Breast epithelium (tissue), 4 donors: ENCODE results near the gene COL15A1. TPM values are rescaled to one million over a fixed set of nuclear protein-coding genes. Genes with fewer than 3 reads are reported as not detected.

Experiments
- DNase-seq, 2 donors: peaks; one replicate each; pipeline ENCODE4 v3.0.0-alpha.2; 2019; ENCODE audit warnings: low spot score in 2 of 2
- H3K27ac ChIP-seq, 2 donors: fragments of 200-600 bp; sonication (generic) in 1 of 2; one replicate each; pipeline ENCODE4 v1.5.1; 2016 to 2019; ENCODE audit warnings: mild to moderate bottlenecking in 1 of 2
- H3K27me3 ChIP-seq, 2 donors: fragments of 200-600 bp; sonication (generic) in 1 of 2; one replicate each; pipeline versions ENCODE4 v1.5.1 to v1.6.0; 2017 to 2019; ENCODE audit warnings: control low read depth in 1 of 2, mild to moderate bottlenecking in 1 of 2
- H3K36me3 ChIP-seq: fragments of 200-600 bp; one replicate; pipeline ENCODE4 v1.5.1; 2019
- H3K4me1 ChIP-seq, 2 donors: fragments of 200-600 bp; sonication (generic); one replicate each; pipeline ENCODE4 v1.5.1; 2016 to 2019; ENCODE audit warnings: control low read depth in 1 of 2
- H3K4me3 ChIP-seq, 3 donors: fragments of 200-600 bp; sonication (generic); 1 replicate in 2 of 3; 2 replicates in 1 of 3; pipeline ENCODE4 v1.5.1; 2016 to 2019; ENCODE audit warnings: mild to moderate bottlenecking in 3 of 3, moderate library complexity in 2 of 3
- H3K9me3 ChIP-seq, 2 donors: fragments of 200-600 bp; sonication (generic) in 1 of 2; one replicate each; pipeline ENCODE4 v1.5.1; 2016 to 2019; ENCODE audit warnings: control low read depth in 1 of 2
- CTCF ChIP-seq, 3 donors: fragments of 450-650 bp; IDR thresholded peaks; one replicate each; pipeline ENCODE4 v1.5.1; 2016 to 2017; ENCODE audit warnings: antibody characterized with exemption in 3 of 3, mild to moderate bottlenecking in 3 of 3, moderate library complexity in 3 of 3
- POLR2A ChIP-seq: fragments of 450-650 bp; IDR thresholded peaks from one replicate; pipeline ENCODE4 v1.6.1; 2016; ENCODE audit warnings: antibody characterized with exemption, mild to moderate bottlenecking, moderate library complexity
- POLR2AphosphoS5 ChIP-seq, 3 donors: sonication (generic); formaldehyde crosslinking; IDR thresholded peaks; one replicate each; pipeline ENCODE4 v1.6.1; 2017; ENCODE audit warnings: antibody characterized with exemption in 3 of 3
- intact Hi-C: fragments of 100-400 bp; cut with DNase I; formaldehyde crosslinking; loops from one replicate; pipeline ENCODE4 v1.15.1; 2023; ENCODE audit warnings: low total_unique reads
- total RNA-seq, 3 donors: library from RNA; depleted of rRNA; stranded (reverse); fragments of >200 nt; gene quantifications; one replicate each; pipeline ENCODE4 v1.1.0, GENCODE V29; 2016

The COL15A1 gene
- total RNA-seq, 3 donors from 2014 or later: 13.9 to 47.8 (median 32.4) TPM

- H3K9me3 ChIP-seq: no peaks in the 10 kb centered on the region
- H3K36me3 ChIP-seq: no peaks in the 10 kb centered on the region
- intact Hi-C loops: no loop called here
- H3K27ac ChIP-seq: no peak overlapping the region
- peak in 1 of 2 donors; percentile 39 for DNase-seq
- no peak overlapping the region for H3K4me3 ChIP-seq
- TF ChIP-seq CTCF (IDR thresholded peaks at IDR 0.05) (no peak), POLR2A (no peak), POLR2AphosphoS5 (IDR thresholded peaks at IDR 0.05) (no peak)
- H3K27me3 ChIP-seq: no peaks in the 10 kb centered on the region
- no peaks in the 10 kb centered on the region for H3K4me1 ChIP-seq
Observed at GRCh38 chr9:99054581-99054980, 110.9 kb downstream of the COL15A1 start.

- no peak for DNase-seq
- H3K27ac ChIP-seq: no peak overlapping the region
- H3K27me3 ChIP-seq: no peaks in the 10 kb centered on the region
- no peaks in the 10 kb centered on the region for H3K36me3 ChIP-seq
- no peaks in the 10 kb centered on the region for H3K9me3 ChIP-seq
- H3K4me3 ChIP-seq: no peak overlapping the region
- no peaks in the 10 kb centered on the region for H3K4me1 ChIP-seq
- intact Hi-C loops: no loop called here
- TF ChIP-seq CTCF (IDR thresholded peaks at IDR 0.05) (no peak), POLR2A (no peak), POLR2AphosphoS5 (IDR thresholded peaks at IDR 0.05) (no peak)
Observed at GRCh38 chr9:99055384-99055783, 111.7 kb downstream of the COL15A1 start.

- Histone ChIP-seq H3K36me3 (no peaks in the 10 kb centered on the region), H3K27ac (no peak overlapping the region), H3K4me3 (no peak overlapping the region), H3K27me3 (no peaks in the 10 kb centered on the region), H3K9me3 (no peaks in the 10 kb centered on the region), H3K4me1 (no peaks in the 10 kb centered on the region)
- TF ChIP-seq POLR2A (no peak), POLR2AphosphoS5 (IDR thresholded peaks at IDR 0.05) (no peak), CTCF (IDR thresholded peaks at IDR 0.05) (no peak)
- DNase-seq: no peak
- intact Hi-C loops: no loop called here
Observed at GRCh38 chr9:99056186-99056585, 112.5 kb downstream of the COL15A1 start.

- intact Hi-C loops: no loop called here
- no peaks in the 10 kb centered on the region for H3K27me3 ChIP-seq
- H3K4me3 ChIP-seq: no peak overlapping the region
- H3K36me3 ChIP-seq: no peaks in the 10 kb centered on the region
- peak overlapping the region in 1 of 2 donors; percentile 32 for H3K27ac ChIP-seq
- H3K4me1 ChIP-seq: no peaks in the 10 kb centered on the region
- no peaks in the 10 kb centered on the region for H3K9me3 ChIP-seq
- no peak for DNase-seq
- TF ChIP-seq CTCF (IDR thresholded peaks at IDR 0.05) (no peak), POLR2AphosphoS5 (IDR thresholded peaks at IDR 0.05) (no peak), POLR2A (no peak)
Observed at GRCh38 chr9:99056886-99057664, 113.4 kb downstream of the COL15A1 start.

- Histone ChIP-seq H3K27me3 (no peaks in the 10 kb centered on the region), H3K9me3 (no peaks in the 10 kb centered on the region), H3K4me1 (no peaks in the 10 kb centered on the region), H3K36me3 (no peaks in the 10 kb centered on the region), H3K4me3 (no peak overlapping the region), H3K27ac (peak overlapping the region in 1 of 2 donors; percentile 32)
- intact Hi-C loops: no loop called here
- DNase-seq: no peak
- TF ChIP-seq CTCF (IDR thresholded peaks at IDR 0.05) (no peak), POLR2AphosphoS5 (IDR thresholded peaks at IDR 0.05) (no peak), POLR2A (no peak)
Observed at GRCh38 chr9:99057665-99058625, 114.2 kb downstream of the COL15A1 start.
